GM23338 (cell line): ENCODE measurements around the gene DAPK2.

Experiments used
- CREB1 ChIP-seq: fragments of 250-450 bp; sonication (Bioruptor Pico); IDR thresholded peaks from 2 replicates; pipeline ENCODE4 v1.5.0; 2020; ENCODE audit warnings: low read depth, mild to moderate bottlenecking, moderate library complexity
- CTCF ChIP-seq, 2 experiments: fragments of 200-600 bp in 1 of 2; sonication (generic) in 1 of 2; conservative IDR thresholded peaks; 2 replicates each; pipeline versions ENCODE4 v1.5.1 to v1.6.1; 2016 to 2017; ENCODE audit warnings: antibody characterized with exemption in 2 of 2, low read depth in 2 of 2, mild to moderate bottlenecking in 2 of 2, moderate library complexity in 1 of 2
- POLR2AphosphoS5 ChIP-seq: IDR thresholded peaks from 2 replicates; pipeline ENCODE4 v1.6.1; 2016; ENCODE audit warnings: antibody characterized with exemption, low read depth

- no peak for TF ChIP-seq CTCF (conservative IDR thresholded peaks at IDR 0.05; ENCODE audit: low read depth in 2 of 2)
- no peak for TF ChIP-seq CREB1 (CRISPR knock-in tag)
- no peak for TF ChIP-seq POLR2AphosphoS5
Measured at GRCh38 chr15:63905558-63906265, 140.6 kb downstream of the DAPK2 start.
